HG03175 (cell line): ENCODE measurements around the gene PATJ.
"Not testable (repeated sequence)": the region's sequence is repeated elsewhere in the genome, so short reads cannot be mapped to it uniquely, and the experiment has no call there.

ENCODE experiments used
- ATAC-seq: cut with Tn5 transposase; IDR thresholded peaks from one replicate; pipeline ENCODE4 v1.9.1; 2021; ENCODE audit warnings: mild to moderate bottlenecking, moderate library complexity; ENCODE audit not compliant: unreplicated experiment

Gene PATJ

DNA sequence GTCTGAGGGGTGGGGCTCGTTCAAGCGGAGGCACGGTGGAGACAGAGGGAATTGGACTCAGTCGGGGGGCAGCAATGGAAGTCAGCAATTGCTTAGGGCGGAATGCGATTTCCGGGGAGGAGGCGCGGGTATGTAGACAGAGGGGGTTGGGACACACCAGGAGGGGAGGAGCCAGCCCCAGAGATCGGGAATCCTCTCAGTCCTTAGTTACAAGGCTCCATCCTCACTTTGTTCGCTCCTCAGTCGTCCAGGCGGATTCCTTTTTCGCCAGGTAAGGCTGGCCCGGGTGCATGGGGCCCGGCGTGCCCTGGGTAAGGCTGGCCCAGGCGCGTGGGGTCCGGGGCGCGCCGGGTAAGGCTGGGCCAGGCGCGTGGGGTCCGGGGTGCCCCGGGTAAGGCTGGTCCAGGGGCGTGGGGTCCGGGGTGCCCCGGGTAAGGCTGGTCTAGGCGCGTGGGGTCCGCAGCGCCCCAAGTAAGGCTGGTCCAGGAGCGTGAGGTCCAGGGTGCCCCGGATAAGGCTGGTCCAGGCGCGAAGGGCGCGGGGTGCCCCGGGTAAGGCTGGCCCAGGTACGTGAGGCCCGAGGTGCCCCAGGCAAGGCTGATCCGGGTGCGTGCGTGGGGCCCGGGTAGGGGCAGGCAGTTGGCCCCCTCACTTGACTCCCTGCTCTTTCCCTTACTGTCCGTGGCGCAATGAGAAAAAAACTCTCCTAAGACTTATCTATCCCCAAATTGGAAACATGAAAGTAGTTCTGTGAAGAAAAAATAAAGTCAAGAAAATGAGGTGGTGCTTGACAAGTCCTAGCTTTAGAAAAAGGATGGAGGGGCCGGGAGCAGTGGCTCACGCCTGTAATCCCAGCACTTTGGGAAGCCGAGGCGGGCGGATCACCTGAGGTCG, 452.6 kb downstream of the PATJ start, which contains the start of gene L1TD1:
L1TD1 (plus strand) TSS at position 199 of the 894 bp plus-strand sequence. CDS start 11,780 bp downstream, outside the sequence.
- no peak for ATAC-seq

DNA sequence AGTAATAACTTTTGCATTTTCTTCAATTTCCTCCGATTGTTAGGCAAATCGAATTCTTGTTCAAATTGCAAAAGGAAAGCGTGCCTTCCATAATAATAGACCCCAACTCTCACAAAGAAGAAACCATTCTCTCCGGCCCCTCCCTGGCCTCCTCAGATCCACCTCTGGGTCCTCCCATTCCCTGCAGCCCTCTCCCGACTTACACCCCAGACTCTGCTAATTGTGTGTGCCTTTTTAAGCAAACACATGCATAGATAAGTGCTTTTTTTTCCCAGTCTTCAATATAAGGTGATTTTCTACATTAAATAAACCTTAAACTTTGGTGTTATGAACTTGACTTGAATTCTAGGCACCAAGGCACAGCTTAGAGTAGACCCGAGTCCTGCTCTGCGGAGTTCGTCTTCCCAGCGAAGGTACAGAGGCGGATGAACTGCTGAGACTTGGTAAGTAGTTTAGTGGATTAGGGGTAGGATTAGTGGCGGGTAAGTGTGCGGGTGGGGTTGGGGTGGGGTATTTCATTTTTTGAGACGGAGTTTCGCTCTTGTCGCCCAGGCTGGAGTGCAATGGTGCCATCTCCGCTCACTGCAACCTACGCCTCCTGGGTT, 453.9 kb downstream of the PATJ start:
- ATAC-seq = no peak

DNA sequence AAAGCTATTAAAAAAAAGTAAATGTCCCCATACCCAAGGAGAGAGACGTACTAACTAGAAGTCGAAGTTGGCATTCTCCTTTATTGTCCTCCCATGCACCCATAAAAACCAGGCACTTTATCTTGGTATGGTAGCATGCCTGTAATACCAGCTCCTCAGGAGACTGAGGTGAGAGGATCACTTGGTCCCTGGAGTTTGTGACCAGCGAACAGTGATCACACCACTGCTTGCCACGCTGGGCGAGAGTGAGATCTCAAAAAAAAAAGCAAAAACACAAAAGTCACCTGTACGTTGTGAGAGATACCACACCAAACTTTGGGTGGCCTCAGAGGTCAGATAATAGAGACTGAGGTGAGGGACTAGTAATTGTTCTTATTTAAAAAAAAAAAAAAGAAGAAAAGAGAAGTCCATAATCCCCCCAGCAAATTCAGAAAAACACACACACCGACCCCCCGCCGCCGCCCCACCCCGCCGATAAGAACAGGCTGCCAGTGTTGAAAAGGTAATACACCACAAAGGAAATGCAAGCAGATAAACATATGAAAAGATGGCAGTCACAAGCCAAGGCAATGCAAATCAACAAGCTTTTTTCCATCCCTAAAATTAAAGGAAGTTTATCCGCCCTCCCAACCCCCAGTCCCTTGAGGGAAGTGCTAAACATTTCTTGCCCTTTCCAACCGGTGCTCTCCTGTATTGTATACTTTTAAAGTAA, 455.9 kb downstream of the PATJ start:
- no peak for ATAC-seq

DNA sequence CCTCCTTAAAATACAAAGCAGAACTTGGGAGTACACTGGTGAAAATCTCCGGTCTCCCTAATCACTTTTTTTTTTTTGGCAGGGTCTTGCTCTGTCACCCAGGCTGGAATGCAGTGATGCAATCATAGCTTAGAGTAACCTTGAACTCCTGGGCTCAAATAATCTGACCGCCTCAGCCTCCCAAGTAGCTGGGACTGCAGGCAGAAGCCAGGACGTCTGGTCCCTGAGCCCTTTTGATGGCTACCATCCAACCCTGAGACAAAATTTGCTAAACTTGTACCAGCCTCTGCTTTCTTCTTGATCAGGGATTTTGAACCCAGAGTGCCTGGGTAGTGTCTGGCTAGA, 456.5 kb downstream of the PATJ start:
- ATAC-seq = no peak

DNA sequence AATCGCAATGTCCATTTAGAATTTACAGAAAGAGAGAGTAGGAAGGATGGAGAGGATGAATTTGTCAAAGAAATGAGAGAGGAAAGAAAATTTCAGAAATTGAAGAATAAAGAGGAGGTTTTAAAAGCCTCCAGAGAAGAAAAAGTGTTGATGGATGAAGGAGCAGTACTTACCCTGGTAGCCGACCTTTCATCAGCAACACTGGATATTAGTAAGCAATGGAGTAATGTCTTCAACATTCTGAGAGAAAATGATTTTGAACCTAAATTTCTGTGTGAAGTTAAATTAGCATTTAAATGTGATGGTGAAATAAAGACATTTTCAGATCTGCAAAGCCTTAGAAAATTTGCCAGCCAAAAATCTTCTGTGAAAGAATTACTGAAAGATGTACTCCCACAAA, 464.9 kb downstream of the PATJ start:
- no peak for ATAC-seq

DNA sequence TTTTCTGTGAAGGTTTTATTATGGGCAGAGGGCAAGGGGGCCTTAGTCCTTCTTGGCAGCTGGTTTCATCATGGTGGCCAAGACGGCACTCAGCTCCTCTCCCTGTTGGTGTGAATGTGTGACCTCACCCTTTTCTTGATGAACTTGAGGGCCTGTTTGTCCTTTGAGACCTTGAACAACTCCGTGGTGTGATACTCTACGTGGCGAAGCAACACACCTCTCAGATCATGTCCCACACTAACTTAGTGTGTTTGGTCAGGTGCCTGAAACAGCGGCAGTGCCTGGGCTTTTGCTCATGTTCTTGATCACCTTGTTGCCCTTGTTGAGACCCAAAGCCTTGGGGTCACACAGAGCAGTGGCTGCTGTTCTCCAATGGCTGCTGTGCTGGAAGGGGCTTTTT, 465.8 kb downstream of the PATJ start:
- ATAC-seq = no peak

DNA sequence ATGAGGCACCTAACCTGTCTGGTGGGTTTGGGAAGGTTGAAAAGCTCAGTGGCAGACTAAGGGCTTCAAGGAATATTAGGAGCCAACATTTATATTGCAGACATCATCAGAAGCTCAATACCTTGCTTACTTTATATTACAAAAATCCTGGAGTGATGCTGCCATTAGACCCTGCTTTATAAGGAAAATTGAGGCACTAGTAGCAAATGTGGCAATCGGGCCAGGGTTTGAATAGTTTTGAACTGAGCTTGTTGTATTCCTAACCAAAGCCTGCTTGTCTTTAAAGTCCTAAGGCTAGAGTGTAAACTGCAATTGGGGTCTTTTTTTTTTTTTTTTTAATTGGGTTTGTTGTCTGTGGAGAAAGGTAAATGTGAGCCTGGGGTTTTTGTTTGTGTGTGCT, 466.7 kb downstream of the PATJ start:
- ATAC-seq = no peak

DNA sequence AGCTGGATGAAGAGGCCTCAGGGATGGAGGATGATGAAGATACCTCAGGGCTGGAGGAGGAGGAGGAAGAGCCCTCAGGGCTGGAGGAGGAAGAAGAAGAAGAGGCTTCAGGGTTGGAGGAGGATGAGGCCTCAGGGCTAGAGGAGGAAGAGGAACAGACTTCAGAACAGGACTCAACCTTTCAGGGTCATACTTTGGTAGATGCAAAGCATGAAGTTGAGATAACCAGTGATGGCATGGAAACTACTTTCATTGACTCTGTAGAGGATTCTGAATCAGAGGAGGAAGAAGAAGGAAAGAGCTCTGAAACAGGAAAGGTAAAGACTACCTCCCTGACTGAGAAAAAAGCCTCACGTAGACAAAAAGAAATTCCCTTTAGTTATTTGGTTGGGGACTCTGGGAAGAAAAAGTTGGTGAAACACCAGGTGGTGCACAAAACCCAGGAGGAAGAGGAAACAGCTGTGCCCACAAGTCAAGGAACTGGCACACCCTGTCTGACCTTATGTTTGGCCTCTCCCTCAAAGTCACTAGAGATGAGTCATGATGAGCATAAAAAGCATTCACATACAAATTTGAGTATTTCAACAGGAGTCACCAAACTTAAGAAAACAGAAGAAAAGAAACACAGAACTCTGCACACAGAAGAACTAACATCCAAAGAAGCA, 467.8 kb downstream of the PATJ start:
- ATAC-seq = no peak

DNA sequence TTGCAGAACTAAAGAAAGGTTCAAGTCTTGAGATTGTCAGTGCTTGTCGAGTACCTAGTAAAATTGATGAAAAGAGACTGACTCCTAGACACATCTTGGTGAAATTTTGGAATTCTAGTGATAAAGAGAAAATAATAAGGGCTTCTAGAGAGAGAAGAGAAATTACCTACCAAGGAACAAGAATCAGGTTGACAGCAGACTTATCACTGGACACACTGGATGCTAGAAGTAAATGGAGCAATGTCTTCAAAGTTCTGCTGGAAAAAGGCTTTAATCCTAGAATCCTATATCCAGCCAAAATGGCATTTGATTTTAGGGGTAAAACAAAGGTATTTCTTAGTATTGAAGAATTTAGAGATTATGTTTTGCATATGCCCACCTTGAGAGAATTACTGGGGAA, 468.7 kb downstream of the PATJ start:
- ATAC-seq = no peak

DNA sequence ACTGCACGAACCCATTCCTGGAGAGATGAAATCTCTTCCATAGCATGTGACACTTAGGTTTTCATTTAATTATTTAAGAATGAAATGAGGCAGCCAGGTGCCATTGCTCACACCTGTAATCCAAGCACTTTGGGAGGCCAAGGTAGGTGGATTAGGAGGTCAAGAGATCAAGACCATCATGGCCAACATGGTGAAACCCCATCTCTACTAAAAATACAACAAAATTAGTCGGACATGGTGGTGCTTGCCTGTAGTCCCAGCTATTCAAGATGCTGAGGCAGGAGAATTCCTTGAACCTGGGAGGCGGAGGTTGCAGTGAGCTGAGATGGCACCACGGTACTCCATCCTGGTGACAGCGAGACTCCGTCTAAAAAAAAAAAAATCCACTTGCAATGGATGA, 470.1 kb downstream of the PATJ start:
- no peak for ATAC-seq

DNA sequence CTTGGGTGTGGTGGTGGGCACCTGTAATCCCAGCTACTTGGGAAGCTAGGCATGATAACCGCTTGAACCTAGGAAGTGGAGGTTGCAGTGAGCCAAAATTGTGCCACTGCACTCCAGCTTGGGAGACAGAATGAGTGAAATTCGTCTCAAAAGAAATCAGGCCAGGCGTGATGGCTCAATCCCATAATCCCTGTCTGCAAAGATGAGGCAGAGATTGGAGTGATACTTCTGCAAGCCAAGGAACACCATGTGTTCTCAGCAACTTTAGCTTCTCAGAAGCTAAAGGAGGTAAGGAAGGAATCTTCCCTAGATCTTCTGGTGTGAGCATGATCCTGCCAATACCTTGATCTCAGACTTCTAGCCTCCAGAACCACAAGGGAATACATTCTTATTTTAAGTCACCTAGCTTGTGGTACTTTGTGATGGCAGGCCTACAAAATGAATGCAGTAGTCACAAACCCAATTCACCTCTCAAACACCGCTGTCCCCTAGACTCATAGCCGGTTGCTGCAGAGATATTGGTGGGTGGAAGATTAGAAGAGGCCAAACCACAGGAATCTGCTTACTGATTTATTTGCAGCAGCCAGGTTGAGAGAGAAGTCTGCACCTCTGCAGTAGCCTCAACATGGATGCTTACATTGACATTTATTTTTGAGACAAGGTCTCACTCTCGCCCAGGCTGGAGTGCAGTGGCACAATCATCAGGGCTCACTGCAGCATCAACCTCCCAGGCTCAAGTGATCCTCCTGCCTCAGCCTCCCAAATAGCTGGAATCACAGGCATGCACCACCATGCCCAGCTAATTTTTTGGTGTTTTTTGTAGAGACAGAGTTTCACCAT, 471.0 kb downstream of the PATJ start:
- ATAC-seq = no peak

DNA sequence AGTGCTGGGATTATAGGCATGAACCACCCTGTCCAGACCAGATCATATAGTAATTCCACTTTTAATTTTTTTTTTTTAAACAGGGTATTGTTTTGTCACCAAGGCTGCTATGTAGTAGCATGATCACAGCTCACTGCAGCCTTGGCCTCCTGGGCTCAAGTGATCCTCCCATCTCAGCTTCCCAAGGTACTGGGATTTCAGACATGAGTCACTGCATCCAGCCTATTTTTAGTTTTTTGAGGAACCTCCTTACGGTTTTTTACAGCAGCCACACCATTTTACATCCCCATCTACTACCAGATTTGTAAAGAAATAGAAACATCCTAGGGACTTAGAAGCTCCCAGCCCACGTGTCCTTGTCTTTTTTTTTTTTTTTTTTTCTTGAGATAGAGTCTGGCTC, 476.3 kb downstream of the PATJ start:
- ATAC-seq = no peak

DNA sequence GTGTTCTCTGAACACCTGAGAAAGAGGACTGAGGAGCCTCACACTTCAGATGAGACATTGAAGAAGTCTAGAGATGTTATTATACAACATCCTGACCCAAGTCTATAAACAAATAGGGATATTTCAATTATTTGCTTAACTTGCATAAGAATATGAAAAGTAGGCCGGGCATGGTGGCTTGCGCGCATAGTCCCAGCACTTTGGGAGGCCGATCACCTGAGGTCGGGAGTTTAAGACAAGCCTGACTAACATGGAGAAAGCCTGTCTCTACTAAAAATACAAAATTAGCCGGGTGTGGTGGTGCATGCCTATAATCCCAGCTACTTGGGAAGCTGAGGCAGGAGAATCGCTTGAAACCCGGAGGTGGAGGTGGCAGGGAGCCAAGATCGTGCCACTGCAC, 478.2 kb downstream of the PATJ start:
- not testable (repeated sequence) for ATAC-seq

DNA sequence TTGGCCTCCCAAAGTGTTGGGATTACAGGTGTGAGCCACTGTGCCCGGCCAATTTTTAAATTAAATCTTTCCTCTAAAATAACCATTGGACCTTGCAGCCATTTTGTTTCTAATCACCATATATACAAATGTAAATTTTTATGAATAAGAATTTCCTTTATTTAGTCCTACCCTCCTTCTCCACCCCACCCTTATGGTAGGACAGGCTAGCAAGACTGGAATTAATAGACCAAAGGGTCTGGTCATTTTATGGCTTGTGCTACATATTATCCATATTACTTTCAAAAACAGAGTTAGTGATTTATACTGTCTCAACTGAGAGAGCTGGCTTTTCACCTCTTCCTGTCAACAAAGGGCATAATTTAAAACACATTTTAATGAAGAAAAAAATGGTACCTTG, 478.9 kb downstream of the PATJ start:
- no peak for ATAC-seq

DNA sequence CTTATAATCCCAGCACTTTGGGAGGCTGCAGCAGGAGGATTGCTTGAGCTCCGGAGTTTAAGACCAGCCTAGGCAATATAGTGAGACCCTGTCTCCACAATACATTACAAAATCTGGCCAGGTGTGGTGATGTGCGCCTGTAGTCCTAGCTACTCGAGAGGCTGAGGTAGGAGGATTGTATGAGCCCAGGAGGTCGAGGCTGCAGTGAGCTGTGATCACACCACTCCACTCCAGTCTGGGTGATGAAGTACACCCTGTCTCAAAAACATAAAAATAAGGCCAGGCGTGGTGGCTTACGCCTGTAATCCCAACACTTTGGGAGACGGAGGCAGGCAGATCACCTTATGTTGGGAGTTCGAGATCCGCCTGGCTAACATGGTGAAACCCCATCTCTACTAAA, 480.0 kb downstream of the PATJ start:
- ATAC-seq = no peak

DNA sequence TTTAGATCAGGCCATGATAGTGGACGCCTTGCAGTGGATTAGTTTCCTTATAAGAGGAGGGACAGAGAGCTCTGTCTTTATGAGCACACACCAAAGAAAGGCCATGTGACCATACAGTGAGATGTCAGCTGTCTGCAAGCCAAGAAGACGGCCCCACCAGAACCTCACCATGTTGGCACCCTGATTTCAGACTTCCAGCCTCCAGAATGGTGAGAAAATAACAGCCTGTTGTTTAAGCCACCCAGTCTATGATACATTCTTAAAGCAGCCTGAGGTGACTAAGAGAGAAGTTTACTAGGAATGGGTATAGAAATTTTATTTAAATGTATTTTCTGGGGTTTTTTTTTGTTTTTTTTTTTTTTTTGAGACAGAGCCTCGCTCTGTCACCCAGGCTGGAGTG, 481.9 kb downstream of the PATJ start:
- ATAC-seq = no peak

DNA sequence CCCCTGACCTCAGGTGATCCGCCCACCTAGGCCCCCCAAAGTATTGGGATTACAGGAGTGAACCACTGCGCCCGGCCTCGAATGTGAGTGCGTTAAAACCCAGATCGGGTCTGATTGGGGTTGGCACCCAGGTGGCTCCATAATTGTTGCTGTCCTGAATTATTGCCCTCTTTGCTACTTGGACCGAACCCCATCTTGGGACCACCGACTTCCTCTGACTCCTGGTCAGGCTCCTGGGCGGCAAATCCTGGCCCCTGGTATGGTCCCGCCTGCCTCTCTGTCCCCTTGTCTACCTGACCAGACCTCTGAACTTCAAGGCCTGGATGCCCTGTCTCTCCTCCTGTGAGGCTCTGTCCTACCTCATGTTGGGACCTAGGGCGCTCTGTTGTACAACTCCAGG, 485.2 kb downstream of the PATJ start:
- ATAC-seq = no peak
